ENCODE data around the gene PHEX. TPM values are rescaled to one million over a fixed set of nuclear protein-coding genes. Genes with fewer than 3 reads are reported as not detected.

The PHEX gene
- total RNA-seq, 4 donors from 2014 or later, result 0.14 to 0.20 TPM; not detected in 2

GRCh38 chrX:22060415-22061280 is 28.5 kb downstream of the PHEX start:
- Histone ChIP-seq H3K27ac (no peak overlapping the region), H3K27me3 (no peaks in the 10 kb centered on the region), H3K4me1 (no peaks in the 10 kb centered on the region), H3K9me3 (no peaks in the 10 kb centered on the region), H3K36me3 (no peaks in the 10 kb centered on the region), H3K4me3 (no peak overlapping the region)
- no peak for DNase-seq
- WGBS, 2 donors (ENCODE audit: low coverage in 1 of 2), result 14 to 67% methylated on average over 1 to 6 of the region's 6 CpGs
- TF ChIP-seq POLR2AphosphoS5 (IDR thresholded peaks at IDR 0.05) (no peak), CTCF (IDR thresholded peaks at IDR 0.05) (no peak), POLR2A (IDR thresholded peaks at IDR 0.05) (no peak), EP300 (IDR thresholded peaks at IDR 0.05; ENCODE audit: low read depth) (no peak)
- in situ Hi-C loops (cut with MboI; ENCODE audit: low pct_ligation_motif_present in 1 of 4, low pct_unique_long_range_greater_than_20kb in 1 of 4, low sequenced_read_pairs in 3 of 4) (no loop called here), intact Hi-C loops (cut with DNase I; ENCODE audit: low total_unique reads) (no loop called here)

GRCh38 chrX:22063284-22063683 is 31.2 kb downstream of the PHEX start:
- 43% methylated on average over 7 of the region's 7 CpGs; no CpG with 5 or more reads in 1 of the 2 donors for WGBS, 2 donors (ENCODE audit: low coverage in 1 of 2)
- Histone ChIP-seq H3K27me3 (no peaks in the 10 kb centered on the region), H3K36me3 (no peaks in the 10 kb centered on the region), H3K4me1 (no peaks in the 10 kb centered on the region), H3K9me3 (no peaks in the 10 kb centered on the region), H3K27ac (no peak overlapping the region), H3K4me3 (no peak overlapping the region)
- intact Hi-C loops (cut with DNase I; ENCODE audit: low total_unique reads), result no loop called here
- TF ChIP-seq EP300 (IDR thresholded peaks at IDR 0.05; ENCODE audit: low read depth) (no peak), POLR2A (IDR thresholded peaks at IDR 0.05) (no peak), POLR2AphosphoS5 (IDR thresholded peaks at IDR 0.05) (no peak), CTCF (IDR thresholded peaks at IDR 0.05) (no peak)
- in situ Hi-C loops (cut with MboI; ENCODE audit: low pct_ligation_motif_present in 1 of 4, low pct_unique_long_range_greater_than_20kb in 1 of 4, low sequenced_read_pairs in 3 of 4), result no loop called here
- no peak for DNase-seq

- in situ Hi-C loops (cut with MboI; ENCODE audit: low pct_ligation_motif_present in 1 of 4, low pct_unique_long_range_greater_than_20kb in 1 of 4, low sequenced_read_pairs in 3 of 4) (no loop called here), intact Hi-C loops (cut with DNase I; ENCODE audit: low total_unique reads) (no loop called here)
- H3K4me1 ChIP-seq, result no peaks in the 10 kb centered on the region
- 75 to 81% methylated on average over 4 of the region's 4 CpGs for WGBS, 2 donors (ENCODE audit: low coverage in 1 of 2)
- TF ChIP-seq POLR2AphosphoS5 (IDR thresholded peaks at IDR 0.05) (no peak), EP300 (IDR thresholded peaks at IDR 0.05; ENCODE audit: low read depth) (no peak), POLR2A (IDR thresholded peaks at IDR 0.05) (no peak), CTCF (IDR thresholded peaks at IDR 0.05) (no peak)
- H3K27ac ChIP-seq, result no peak overlapping the region
- H3K9me3 ChIP-seq, result no peaks in the 10 kb centered on the region
- no peaks in the 10 kb centered on the region for H3K36me3 ChIP-seq
- H3K27me3 ChIP-seq, result no peaks in the 10 kb centered on the region
- no peak for DNase-seq
- H3K4me3 ChIP-seq, result no peak overlapping the region
Observed at GRCh38 chrX:22069586-22069985, 37.5 kb downstream of the PHEX start.

- Histone ChIP-seq H3K4me3 (no peak overlapping the region), H3K36me3 (no peaks in the 10 kb centered on the region), H3K27ac (no peak overlapping the region), H3K4me1 (no peaks in the 10 kb centered on the region), H3K27me3 (no peaks in the 10 kb centered on the region), H3K9me3 (no peaks in the 10 kb centered on the region)
- in situ Hi-C loops (cut with MboI; ENCODE audit: low pct_ligation_motif_present in 1 of 4, low pct_unique_long_range_greater_than_20kb in 1 of 4, low sequenced_read_pairs in 3 of 4) (no loop called here), intact Hi-C loops (cut with DNase I; ENCODE audit: low total_unique reads) (no loop called here)
- TF ChIP-seq EP300 (IDR thresholded peaks at IDR 0.05; ENCODE audit: low read depth) (no peak), POLR2AphosphoS5 (IDR thresholded peaks at IDR 0.05) (no peak), CTCF (IDR thresholded peaks at IDR 0.05) (no peak), POLR2A (IDR thresholded peaks at IDR 0.05) (no peak)
- DNase-seq, result no peak
- WGBS, 2 donors (ENCODE audit: low coverage in 1 of 2), result 84% methylated on average over 2 of the region's 2 CpGs; no CpG with 5 or more reads in 1 of the 2 donors
Observed at GRCh38 chrX:22073928-22074327, 41.8 kb downstream of the PHEX start.
